Activated CD8-positive, alpha-beta T cell treated with anti-CD3 and anti-CD28 coated beads for 36 hours (primary cell): ENCODE data around the gene SIRT2. TPM values are rescaled to one million over a fixed set of nuclear protein-coding genes. Genes with fewer than 3 reads are reported as not detected.

ENCODE experiments used
- ATAC-seq: fragments of 200-7000 bp; cut with Tn5 transposase; one replicate; pipeline ENCODE4 v1.10.0; 2021; ENCODE audit warnings: mild to moderate bottlenecking, moderate library complexity
- CTCF ChIA-PET: fragments of 350-600 bp; sonication (Branson Sonifier 250); formaldehyde crosslinking; loops from one replicate; lab custom pipeline; 2021; ENCODE audit warnings: antibody characterized with exemption; lab: Charles Lee
- POLR2A ChIA-PET: fragments of 350-600 bp; sonication (Branson Sonifier 250); formaldehyde crosslinking; loops from one replicate; lab custom pipeline; 2021; ENCODE audit warnings: antibody characterized with exemption; lab: Charles Lee
- DNase-seq: peaks from one replicate; pipeline ENCODE4 v3.0.0-alpha.2; 2020
- H3K27ac Mint-ChIP-seq: one replicate; pipeline ENCODE4 v1.8.0; 2021; ENCODE audit warnings: mild to moderate bottlenecking, mixed read lengths
- H3K27me3 Mint-ChIP-seq: one replicate; pipeline ENCODE4 v1.8.0; 2021; ENCODE audit warnings: mixed read lengths
- H3K36me3 Mint-ChIP-seq: one replicate; pipeline ENCODE4 v1.8.0; 2021; ENCODE audit warnings: low read depth, mixed read lengths
- H3K4me1 Mint-ChIP-seq: one replicate; pipeline ENCODE4 v1.8.0; 2021; ENCODE audit warnings: low read depth, mixed read lengths
- H3K4me3 Mint-ChIP-seq: one replicate; pipeline ENCODE4 v1.8.0; 2021; ENCODE audit warnings: mild to moderate bottlenecking, moderate library complexity, mixed read lengths
- H3K9me3 Mint-ChIP-seq: one replicate; pipeline ENCODE4 v1.8.0; 2021; ENCODE audit warnings: mixed read lengths
- intact Hi-C: fragments of 100-400 bp; cut with micrococcal nuclease; formaldehyde crosslinking; loops from one replicate; pipeline ENCODE4 v1.10.0; 2022
- total RNA-seq, 2 experiments: library from RNA; stranded (reverse); gene quantifications; one replicate each; pipeline ENCODE4 v1.2.3, GENCODE V29; 2021
- TF ChIP-seq, protein P1 (sequence below): fragments of 200-600 bp; IDR thresholded peaks from one replicate; pipeline ENCODE4 v1.8.0; 2022; ENCODE audit warnings: antibody characterized with exemption, mild to moderate bottlenecking

SIRT2 gene
- total RNA-seq, 2 experiments from 2014 or later, result 20.0 to 21.5 TPM

DNA sequence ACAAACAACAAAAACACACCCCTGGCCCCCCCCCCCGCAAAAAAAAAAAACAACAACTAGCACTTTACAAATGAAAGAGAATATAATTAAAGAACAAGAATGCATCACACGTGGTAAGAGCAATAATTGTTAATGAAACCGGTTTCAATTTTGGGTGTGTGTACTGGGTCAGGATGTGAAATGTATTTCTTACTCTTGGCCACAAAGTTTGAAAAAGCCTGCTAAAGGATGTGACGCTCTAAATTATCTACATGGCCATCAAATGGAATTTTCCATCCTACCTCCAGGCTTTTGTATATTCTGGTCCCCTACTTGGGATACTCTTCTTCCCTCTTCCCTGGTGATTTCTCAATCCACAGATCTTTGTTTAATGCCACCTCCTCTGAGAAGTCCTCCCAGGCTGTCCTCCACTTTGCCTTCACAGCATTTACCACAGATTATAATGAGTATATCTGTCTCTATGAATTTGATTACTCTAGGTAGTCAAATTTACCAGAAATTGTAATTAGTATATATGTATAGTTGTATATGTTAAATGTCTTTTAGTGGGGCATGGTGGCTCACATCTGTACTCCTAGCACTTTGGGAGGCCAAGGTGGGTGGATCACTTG is 29.1 kb upstream of the SIRT2 start:
- Mint-ChIP-seq H3K27ac (peak overlapping the region; percentile 84), H3K27me3 (no peaks in the 10 kb centered on the region), H3K36me3 (peaks cover 42% of the 10 kb centered on the region), H3K4me1 (peaks cover 36% of the 10 kb centered on the region), H3K9me3 (no peaks in the 10 kb centered on the region), H3K4me3 (peak overlapping the region; percentile 99)
- CTCF ChIA-PET, result interaction anchor here (0.9 to 2.0 kb wide), 5 partner anchors 28 to 525 kb away, joined by 3 to 6 read pairs (median 6); partner anchors contain the start of genes FAM98C, NFKBIB and SIRT2
- DNase-seq, result no peak
- no peak for ATAC-seq
- POLR2A ChIA-PET, result interaction anchor here (1.0 to 1.3 kb wide), 4 partner anchors 28 to 97 kb away, joined by 3 to 4 read pairs (median 4); partner anchors contain the start of gene RINL
- intact Hi-C loops, result no loop called here
- TF ChIP-seq, protein P1, sequence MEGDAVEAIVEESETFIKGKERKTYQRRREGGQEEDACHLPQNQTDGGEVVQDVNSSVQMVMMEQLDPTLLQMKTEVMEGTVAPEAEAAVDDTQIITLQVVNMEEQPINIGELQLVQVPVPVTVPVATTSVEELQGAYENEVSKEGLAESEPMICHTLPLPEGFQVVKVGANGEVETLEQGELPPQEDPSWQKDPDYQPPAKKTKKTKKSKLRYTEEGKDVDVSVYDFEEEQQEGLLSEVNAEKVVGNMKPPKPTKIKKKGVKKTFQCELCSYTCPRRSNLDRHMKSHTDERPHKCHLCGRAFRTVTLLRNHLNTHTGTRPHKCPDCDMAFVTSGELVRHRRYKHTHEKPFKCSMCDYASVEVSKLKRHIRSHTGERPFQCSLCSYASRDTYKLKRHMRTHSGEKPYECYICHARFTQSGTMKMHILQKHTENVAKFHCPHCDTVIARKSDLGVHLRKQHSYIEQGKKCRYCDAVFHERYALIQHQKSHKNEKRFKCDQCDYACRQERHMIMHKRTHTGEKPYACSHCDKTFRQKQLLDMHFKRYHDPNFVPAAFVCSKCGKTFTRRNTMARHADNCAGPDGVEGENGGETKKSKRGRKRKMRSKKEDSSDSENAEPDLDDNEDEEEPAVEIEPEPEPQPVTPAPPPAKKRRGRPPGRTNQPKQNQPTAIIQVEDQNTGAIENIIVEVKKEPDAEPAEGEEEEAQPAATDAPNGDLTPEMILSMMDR, result no peak

DNA sequence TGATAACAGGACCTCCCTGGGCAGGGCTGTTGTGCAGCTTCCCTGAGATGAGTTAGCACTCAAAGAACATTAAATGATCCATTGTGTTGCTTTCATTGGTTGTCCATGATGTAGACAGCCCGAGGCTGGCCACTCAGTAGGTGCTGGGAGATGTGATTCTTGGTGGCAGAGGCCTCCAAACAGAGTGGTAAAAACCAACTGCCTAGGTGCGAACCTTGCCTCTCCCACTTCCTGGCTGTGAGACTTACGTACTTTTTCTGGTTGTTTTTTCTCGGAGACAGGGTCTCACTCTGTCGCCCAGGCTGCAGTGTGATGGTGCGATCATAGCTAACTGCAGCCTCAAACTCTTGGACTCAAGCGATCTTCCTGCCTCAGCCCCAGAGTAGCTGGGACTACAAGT is 25.0 kb upstream of the SIRT2 start:
- POLR2A ChIA-PET, result interaction anchor here (0.6 kb wide), 1 partner anchor 24 kb away, joined by 4 read pairs; the partner anchor contains the start of gene NFKBIB
- Mint-ChIP-seq H3K4me3 (no peak overlapping the region), H3K4me1 (peaks cover 19% of the 10 kb centered on the region), H3K36me3 (peaks cover 33% of the 10 kb centered on the region), H3K27ac (peak overlapping the region; percentile 21), H3K27me3 (no peaks in the 10 kb centered on the region), H3K9me3 (no peaks in the 10 kb centered on the region)
- no peak for DNase-seq
- ATAC-seq, result peak; percentile 24
- intact Hi-C loops, result no loop called here
- TF ChIP-seq, protein P1, result no peak
- CTCF ChIA-PET, result interaction anchor here (1.1 kb wide), 1 partner anchor 37 kb away, joined by 4 read pairs; no protein-coding TSS in a partner anchor

DNA sequence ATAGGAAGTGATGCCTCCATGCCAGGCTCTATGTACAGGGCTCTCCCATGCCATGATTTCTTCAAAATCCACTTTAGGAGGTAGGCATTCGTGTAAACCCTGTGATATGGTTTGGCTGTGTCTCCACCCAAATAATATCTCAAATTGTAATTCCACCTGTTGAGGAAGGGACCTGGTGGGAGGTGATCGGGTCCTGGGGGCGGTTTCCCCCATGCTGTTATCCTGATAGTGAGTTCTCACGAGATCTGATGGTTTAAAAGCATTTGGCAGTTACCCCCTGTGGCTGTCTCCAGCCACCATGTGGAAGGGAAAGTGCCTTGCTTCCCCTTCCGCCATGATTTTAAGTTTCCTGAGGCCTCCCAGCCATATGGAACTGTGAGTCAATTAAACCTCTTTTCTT is 23.1 kb upstream of the SIRT2 start:
- ChIA-PET CTCF (interaction anchor here (1.4 kb wide), 1 partner anchor 8 kb away, joined by 7 read pairs; the partner anchor contains the start of genes MRPS12 and SARS2), POLR2A (interaction anchor here (0.6 kb wide), 1 partner anchor 153 kb away, joined by 3 read pairs; no protein-coding TSS in a partner anchor)
- Mint-ChIP-seq H3K9me3 (no peaks in the 10 kb centered on the region), H3K27me3 (no peaks in the 10 kb centered on the region), H3K4me3 (no peak overlapping the region), H3K4me1 (peaks cover 5% of the 10 kb centered on the region), H3K27ac (no peak overlapping the region), H3K36me3 (peaks cover 25% of the 10 kb centered on the region)
- TF ChIP-seq, protein P1, result no peak
- no peak for DNase-seq
- intact Hi-C loops, result no loop called here
- ATAC-seq, result no peak

DNA sequence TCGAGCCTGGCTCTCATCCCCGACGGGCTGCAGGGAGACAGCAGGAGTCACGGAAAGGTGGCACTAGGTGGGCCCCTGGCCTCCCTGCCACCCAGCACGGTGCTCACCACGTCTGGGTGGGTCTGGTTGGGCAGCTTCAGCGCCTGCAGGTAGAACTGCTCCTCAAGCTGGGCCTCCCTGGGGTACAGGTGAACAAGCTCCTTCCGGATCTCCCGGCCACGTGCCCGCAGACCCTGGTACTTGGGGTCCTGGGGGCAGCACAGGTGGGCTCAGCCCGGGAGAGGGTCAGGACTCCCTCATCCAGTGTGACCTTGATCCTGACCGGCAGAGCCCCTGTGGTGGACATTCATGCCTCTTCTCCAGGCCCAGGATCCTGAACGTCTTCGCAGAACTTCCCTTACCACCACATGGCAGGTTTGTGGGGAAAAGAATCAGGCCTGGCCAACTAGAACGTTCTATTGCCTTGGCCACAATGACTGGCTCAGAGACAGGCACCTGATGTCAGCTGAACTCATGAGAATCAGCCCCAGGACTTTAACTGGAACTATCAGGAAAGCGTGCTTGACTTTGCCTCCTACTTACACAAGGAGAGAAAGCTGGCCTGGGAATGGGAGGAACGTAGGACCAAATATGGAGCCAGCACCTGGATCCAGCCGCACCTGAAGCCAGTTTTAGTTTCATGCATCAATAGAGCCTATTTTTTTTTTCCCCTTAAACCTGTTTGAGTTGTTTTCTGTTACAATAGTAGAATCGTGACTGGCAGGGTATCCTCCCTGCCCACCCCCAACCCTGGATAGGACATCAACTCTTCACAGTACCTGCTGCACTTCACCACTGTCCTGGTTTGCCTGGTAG is 22.2 kb upstream of the SIRT2 start:
- intact Hi-C loops, result no loop called here
- ChIA-PET POLR2A (interaction anchor here (0.6 kb wide), 1 partner anchor 152 kb away, joined by 3 read pairs; no protein-coding TSS in a partner anchor), CTCF (interaction anchor here (1.4 kb wide), 1 partner anchor 8 kb away, joined by 7 read pairs; the partner anchor contains the start of genes MRPS12 and SARS2)
- Mint-ChIP-seq H3K4me1 (peaks cover 5% of the 10 kb centered on the region), H3K9me3 (no peaks in the 10 kb centered on the region), H3K27ac (no peak overlapping the region), H3K4me3 (no peak overlapping the region), H3K27me3 (no peaks in the 10 kb centered on the region), H3K36me3 (peaks cover 25% of the 10 kb centered on the region)
- no peak for DNase-seq
- TF ChIP-seq, protein P1, result no peak
- no peak for ATAC-seq
